ENCODE results near the gene UNC13A. TPM values are rescaled to one million over a fixed set of nuclear protein-coding genes. Genes with fewer than 3 reads are reported as not detected.
A peak's percentile ranks its signal among the peaks of the same experiment; 100 is the strongest.

Gene UNC13A
- total and polyA plus RNA-seq, 2 of the 13 experiments (the other 11 are each of a cell fraction or from before 2014, with no cell fraction given), result 0.11 to 0.45 TPM

GRCh38 chr19:17555929-17556813, 132.0 kb downstream of the UNC13A start (continued):
- peak; percentile 11; the same call in 1 of the 2 replicates for TF ChIP-seq ARID5B (CRISPR knock-in tag; IDR thresholded peaks at IDR 0.05)
- no peak for TF ChIP-seq ZNF18 (CRISPR knock-in tag; IDR thresholded peaks at IDR 0.05; ENCODE audit: insufficient replicate concordance)
- no peak for TF ChIP-seq ZNF383 (CRISPR knock-in tag; IDR thresholded peaks at IDR 0.05; ENCODE audit: borderline replicate concordance)
- no peak for TF ChIP-seq ZBTB1 (CRISPR knock-in tag; IDR thresholded peaks at IDR 0.05; ENCODE audit: borderline replicate concordance)
- TF ChIP-seq MATR3 (CRISPR knock-in tag; IDR thresholded peaks at IDR 0.05), result no peak
- no peak for TF ChIP-seq ZNF850 (CRISPR knock-in tag; conservative IDR thresholded peaks at IDR 0.05)
- 0 out of 2 replicates have a peak, but pooled peaks have one; percentile 24 for TF ChIP-seq ZNF335 (CRISPR knock-in tag; IDR thresholded peaks at IDR 0.05)
- no peak for TF ChIP-seq POGZ (CRISPR knock-in tag; IDR thresholded peaks at IDR 0.05)
- TF ChIP-seq KDM3A (CRISPR knock-in tag; IDR thresholded peaks at IDR 0.05; ENCODE audit: low read depth), result no peak
- no peak for TF ChIP-seq CSRNP1 (CRISPR knock-in tag; IDR thresholded peaks at IDR 0.05)
- no peak for TF ChIP-seq NFAT5 (CRISPR knock-in tag; IDR thresholded peaks at IDR 0.05)
- 0 out of 2 replicates have a peak, but pooled peaks have one; percentile 46 for TF ChIP-seq SRY (CRISPR knock-in tag; IDR thresholded peaks at IDR 0.05)
- TF ChIP-seq ZBTB8A (CRISPR knock-in tag; IDR thresholded peaks at IDR 0.05; ENCODE audit: borderline replicate concordance, low read depth), result no peak
- no peak for TF ChIP-seq ZNF598 (CRISPR knock-in tag; IDR thresholded peaks at IDR 0.05; ENCODE audit: borderline replicate concordance)
- TF ChIP-seq ZNF766 (CRISPR knock-in tag; IDR thresholded peaks at IDR 0.05; ENCODE audit: borderline replicate concordance), result no peak
- no peak for TF ChIP-seq ZNF878 (CRISPR knock-in tag; IDR thresholded peaks at IDR 0.05)

All from HepG2 (cell line).